Ramos (cell line): Measurements from ENCODE around the gene PTPN23.

Experiments
- in situ Hi-C: fragments of 300-500 bp; cut with MboI; formaldehyde crosslinking; loops from one replicate; pipeline ENCODE4 v1.14.3; 2022; ENCODE audit warnings: low sequenced_read_pairs; ENCODE audit not compliant: unreplicated experiment

The PTPN23 gene

DNA sequence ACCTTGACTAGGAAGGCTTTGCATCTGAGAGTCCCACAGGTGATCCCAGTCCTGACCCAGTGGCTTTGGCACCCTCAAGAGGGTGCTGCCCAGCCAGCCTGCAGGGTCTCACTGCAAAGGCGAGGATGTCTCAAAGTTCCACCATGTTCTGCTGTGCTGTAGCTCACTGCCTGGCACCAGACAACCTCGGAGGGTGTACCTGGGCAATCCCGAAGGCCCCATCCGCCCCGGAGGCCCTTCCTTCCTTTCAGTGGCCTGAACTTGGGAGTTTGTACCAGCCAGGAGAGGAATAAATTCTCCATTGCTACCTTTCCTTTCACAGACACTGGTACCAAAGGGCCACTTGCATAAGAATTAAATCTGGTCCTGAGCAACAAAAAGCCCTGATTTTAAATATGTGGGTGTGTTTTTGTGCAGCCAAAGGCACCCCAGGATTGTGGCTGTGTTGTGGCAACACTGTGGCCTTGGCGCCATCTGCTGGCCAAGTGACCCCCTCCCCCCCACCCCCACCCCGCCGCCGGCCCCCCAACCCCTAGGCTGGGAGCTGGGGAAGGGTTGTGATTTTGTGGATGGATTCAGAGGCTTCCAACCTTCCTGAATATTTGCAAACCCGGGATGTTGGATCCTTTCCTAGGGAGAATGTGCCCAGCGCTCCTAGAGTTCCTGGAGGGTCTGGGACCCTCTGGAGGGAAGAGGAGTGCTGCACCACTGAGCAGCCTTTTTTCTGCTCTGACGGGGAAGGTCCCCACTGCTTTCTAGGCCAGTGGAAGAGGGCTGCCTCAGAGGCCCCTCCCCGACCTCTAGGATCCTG is 9.7 kb upstream of the PTPN23 start:
- in situ Hi-C loops, result loop anchor here (10.0 kb wide), 1 partner anchor 506 kb away; the partner anchor contains the start of gene MYL3

DNA sequence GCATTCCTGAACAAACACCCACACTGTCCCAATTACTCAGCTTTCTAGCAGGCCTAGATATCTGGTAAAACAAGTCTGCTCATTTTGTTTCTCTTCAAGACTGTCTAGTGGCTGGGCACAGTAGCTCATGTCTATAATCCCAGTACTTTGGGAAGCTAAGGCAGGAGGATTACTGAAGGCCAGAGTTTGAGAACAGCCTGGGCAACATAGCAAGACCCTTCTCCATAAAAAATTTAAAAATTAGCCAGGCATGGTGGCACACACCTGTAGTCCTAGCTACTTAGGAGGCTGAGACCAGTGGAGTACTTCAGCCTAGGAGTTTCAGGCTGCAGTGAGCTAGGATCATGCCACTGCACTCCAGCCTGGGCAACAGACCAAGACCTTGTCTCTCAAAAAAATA is 6.2 kb upstream of the PTPN23 start:
- in situ Hi-C loops, result loop anchor here (10.0 kb wide), 1 partner anchor 510 kb away; the partner anchor contains the start of gene MYL3

- in situ Hi-C loops, result loop anchor here (10.0 kb wide), 1 partner anchor 512 kb away; the partner anchor contains the start of gene MYL3
Measured at GRCh38 chr3:47376393-47376792, 4.4 kb upstream of the PTPN23 start.

DNA sequence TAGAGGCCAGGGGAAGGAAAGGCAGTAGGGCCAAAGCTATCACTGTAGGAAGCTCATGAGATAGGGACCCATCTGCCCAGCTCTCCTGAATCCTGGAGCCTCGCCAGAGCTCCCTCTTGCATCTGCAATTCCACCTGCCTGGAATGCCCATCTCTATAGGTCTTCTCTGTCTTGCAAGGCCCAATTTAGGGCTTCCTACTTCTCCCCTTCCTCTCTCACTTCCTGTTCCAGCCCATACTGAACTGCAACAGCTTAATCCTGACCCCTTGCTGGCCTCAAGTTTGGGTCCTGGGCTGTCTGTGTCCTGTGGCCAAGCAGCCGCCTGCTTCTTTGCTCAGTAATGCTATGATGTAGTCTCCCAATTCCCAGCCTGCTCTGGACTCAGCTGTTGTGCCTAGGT is 3.6 kb upstream of the PTPN23 start:
- in situ Hi-C loops, result loop anchor here (10.0 kb wide), 1 partner anchor 512 kb away; the partner anchor contains the start of gene MYL3

- in situ Hi-C loops, result loop anchor here (10.0 kb wide), 1 partner anchor 514 kb away; the partner anchor contains the start of gene MYL3
Measured at GRCh38 chr3:47378869-47379268, 2.0 kb upstream of the PTPN23 start.

DNA sequence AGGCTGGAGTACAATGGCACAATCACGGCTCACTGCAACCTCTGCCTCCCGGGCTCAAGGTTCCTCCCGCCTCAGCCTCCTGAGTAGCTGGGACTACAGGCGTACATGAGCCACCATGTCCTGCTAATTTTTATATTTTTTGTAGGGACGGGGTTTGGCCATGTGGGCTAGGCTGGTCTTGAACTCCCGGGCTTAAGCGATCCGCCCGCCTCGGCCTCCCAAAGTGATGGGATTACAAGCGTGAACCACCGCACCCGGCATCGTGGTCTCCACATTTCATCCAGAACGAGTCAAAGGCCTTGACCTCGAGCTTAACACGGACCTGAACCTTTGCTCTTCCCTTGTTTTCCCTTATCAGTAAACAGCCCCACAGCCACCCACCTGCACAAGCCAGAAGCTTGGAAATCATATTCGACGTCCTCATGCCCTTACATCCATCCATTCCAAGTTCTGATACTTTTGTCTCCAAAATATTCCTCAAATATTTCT is 1.4 kb upstream of the PTPN23 start:
- in situ Hi-C loops, result loop anchor here (10.0 kb wide), 1 partner anchor 515 kb away; the partner anchor contains the start of gene MYL3

- in situ Hi-C loops, result no loop called here
Measured at GRCh38 chr3:47380026-47380600, 708 bp upstream of the PTPN23 start.

DNA sequence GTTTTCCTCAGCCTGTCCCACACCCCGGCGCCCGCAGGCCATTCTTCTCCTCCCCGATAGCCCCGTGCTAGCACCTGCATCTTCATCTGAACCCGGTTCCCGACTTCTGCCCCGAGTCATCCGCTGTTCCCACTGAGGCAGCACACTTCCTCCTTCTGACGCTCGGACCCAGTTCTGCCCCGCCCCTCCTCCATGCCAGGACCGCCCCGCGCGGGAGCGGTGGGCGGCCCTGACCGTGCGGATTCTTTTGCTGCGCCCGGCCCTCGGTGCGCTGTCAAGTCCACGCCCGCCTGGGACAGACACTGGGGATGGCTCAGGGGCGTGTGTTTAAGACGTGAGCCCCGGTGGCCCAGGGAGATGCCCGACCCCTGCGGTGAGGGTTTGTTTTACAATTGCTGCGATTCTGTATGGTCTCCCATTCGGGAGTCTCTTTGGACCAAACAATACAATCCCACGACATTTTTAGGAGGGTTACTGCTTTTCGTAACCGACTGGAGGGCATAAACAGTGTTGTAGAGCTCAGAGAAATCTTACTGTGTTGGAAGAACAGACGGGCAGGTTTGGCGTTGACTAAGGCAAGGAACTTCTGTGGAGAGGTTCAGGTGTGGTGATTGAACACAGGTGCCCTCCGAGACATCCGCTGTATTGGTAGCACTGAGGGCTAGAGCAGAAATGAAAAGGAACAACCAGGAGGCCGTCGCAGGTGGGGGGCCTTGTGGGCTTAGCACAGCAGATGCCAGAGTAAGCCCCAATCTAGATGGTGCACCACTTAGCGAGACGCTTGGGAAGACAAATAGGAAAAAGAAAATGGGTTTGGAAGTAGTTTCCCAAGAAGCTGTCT is 716 bp downstream of the PTPN23 start:
- in situ Hi-C loops, result no loop called here

GRCh38 chr3:47384425-47384824 is 3.6 kb downstream of the PTPN23 start:
- in situ Hi-C loops, result no loop called here

- in situ Hi-C loops, result no loop called here
Measured at GRCh38 chr3:47385007-47385406, 4.2 kb downstream of the PTPN23 start.

- in situ Hi-C loops, result no loop called here
Measured at GRCh38 chr3:47385796-47386195, 5.0 kb downstream of the PTPN23 start.

DNA sequence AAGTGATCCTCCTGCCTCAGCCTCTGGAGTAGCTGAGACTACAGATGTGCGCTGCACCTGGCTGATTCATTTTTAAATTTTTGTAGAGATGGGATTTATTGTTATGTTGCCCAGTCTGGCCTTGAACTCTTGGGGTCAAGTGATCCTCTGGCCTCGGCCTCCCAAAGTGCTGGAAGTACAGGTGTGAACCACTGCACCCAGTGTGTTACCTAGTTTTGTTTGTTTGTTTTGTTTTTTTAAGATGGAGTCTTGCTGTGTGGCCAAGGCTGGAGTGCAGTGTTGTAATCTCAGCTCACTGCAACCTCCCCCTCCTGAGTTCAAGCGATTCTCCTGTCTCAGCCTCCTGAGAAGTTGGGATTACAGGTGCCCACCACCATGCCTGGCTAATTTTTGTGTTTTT is 12.1 kb downstream of the PTPN23 start:
- in situ Hi-C loops, result no loop called here

DNA sequence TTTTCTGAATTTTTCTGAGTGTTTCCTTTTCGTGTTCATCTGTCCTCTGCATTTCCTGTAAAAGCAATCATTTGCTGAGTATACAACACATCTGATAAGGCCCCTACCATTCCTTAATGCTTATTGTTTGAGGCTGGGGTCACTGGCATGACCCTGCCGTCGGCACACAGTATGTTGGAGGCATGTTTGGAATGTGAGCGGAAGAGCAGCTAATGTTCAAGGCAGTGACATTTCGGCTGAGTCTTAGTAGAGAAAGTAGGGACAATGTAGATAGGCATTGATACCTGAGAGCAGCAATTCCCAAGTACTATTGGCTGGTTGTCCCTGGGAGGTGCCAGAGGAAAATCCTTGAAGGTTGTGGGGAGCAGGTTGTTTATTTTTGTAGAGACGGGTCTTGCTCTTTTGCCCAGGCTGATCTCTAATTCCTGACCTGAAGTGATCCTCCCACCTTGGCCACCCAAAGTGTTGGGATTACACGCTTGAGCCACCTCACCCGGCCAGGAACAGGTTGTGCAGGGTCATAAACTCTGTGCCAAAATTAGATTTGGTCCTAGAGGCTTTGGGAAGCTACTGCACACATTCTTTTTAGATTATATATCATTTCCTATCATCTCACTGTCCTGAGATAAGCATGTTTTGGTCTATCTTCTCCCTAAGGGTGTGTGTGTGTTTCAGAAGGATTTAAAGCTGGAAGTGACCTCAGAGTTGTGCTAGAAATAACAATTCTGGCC is 13.5 kb downstream of the PTPN23 start:
- in situ Hi-C loops, result no loop called here

GRCh38 chr3:47394881-47395280 is 14.1 kb downstream of the PTPN23 start:
- in situ Hi-C loops, result no loop called here

DNA sequence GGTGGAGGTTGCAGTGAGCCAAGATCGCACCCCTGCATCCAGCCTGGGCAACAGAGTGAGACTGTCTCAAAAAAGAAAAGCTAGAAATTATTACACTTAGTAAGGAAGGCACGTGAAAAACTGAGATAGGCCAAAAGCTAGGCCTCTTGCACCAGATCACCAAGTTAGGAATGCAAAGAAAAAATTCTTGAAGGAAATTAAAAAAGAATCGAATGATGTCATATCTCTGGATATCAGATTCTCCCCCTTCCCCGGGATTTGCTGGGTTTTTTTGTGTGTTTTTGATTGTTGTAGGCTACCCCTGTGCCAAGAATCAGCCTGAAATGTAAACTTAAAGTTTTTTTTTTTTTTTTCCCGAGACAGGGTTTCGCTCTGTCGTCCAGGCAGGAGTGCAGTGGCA is 17.4 kb downstream of the PTPN23 start:
- in situ Hi-C loops, result no loop called here

GRCh38 chr3:47399016-47399415 is 18.2 kb downstream of the PTPN23 start:
- in situ Hi-C loops, result no loop called here

GRCh38 chr3:47399531-47400270 is 18.9 kb downstream of the PTPN23 start:
- in situ Hi-C loops, result no loop called here

GRCh38 chr3:47404431-47404876 is 23.6 kb downstream of the PTPN23 start:
- in situ Hi-C loops, result no loop called here
